GM18505 (cell line): ENCODE data around the gene SLIT3.

ENCODE experiments used
- ATAC-seq: cut with Tn5 transposase; IDR thresholded peaks from one replicate; pipeline ENCODE4 v1.9.1; 2021; ENCODE audit not compliant: unreplicated experiment
- POLR2A ChIP-seq: IDR thresholded peaks from 4 replicates; pipeline ENCODE4 v1.6.1; 2011; ENCODE audit warnings: borderline replicate concordance; ENCODE audit not compliant: insufficient read depth, insufficient read length; ENCODE audit errors: extremely low read depth

Gene SLIT3

GRCh38 chr5:168768172-168768571 lies 532.8 kb downstream of the SLIT3 start:
- TF ChIP-seq POLR2A, result no peak
- no peak for ATAC-seq

- no peak for TF ChIP-seq POLR2A
- ATAC-seq, result no peak
Observed at GRCh38 chr5:168766426-168766700, 534.6 kb downstream of the SLIT3 start.

DNA sequence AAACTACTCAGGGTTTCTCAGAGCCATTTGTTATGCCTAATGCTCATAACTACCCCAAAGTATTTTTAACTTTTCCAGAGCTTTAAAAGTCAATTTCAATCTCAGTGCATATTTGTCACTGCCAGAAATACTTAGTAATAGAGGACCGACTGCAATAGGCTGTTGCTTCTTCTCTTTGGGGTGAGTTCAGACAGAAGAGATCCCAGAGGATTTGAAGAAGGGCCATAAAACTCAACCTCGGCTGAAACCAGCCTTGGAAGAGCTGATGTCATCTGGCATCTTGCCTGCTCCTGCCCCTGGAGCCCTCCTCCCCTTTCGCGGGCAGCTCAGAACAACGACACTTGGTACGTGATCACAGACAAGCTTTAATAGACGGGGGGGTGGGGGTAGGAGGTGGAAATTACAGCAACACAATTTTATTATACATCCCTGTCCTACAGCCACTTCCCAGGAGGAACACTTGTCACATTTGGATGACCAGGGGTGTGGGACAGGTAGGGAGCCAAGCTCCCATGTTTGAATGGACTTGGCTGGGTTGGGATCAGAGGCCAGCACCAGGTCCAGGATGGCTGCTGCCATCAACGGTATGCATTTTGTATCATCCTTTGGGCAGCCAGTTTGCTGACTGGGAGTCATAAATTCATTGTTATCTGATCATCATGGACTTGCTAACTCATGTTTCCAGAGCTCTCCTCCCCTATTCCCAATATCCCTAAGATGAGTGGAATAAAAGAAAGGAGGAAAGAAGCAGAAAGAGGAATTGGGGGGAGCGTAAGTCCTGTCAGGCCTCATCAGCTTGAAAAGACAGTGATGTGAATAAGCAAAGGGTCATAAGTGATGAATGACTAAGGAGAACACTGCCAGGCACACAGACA lies 535.2 kb downstream of the SLIT3 start:
- ATAC-seq, result no peak
- TF ChIP-seq POLR2A, result no peak

GRCh38 chr5:168765086-168765550 lies 535.8 kb downstream of the SLIT3 start:
- TF ChIP-seq POLR2A, result no peak
- no peak for ATAC-seq

GRCh38 chr5:168756453-168757391 lies 544.2 kb downstream of the SLIT3 start:
- ATAC-seq, result no peak
- TF ChIP-seq POLR2A, result no peak

- no peak for ATAC-seq
Observed at GRCh38 chr5:168755548-168756093, 545.3 kb downstream of the SLIT3 start.

DNA sequence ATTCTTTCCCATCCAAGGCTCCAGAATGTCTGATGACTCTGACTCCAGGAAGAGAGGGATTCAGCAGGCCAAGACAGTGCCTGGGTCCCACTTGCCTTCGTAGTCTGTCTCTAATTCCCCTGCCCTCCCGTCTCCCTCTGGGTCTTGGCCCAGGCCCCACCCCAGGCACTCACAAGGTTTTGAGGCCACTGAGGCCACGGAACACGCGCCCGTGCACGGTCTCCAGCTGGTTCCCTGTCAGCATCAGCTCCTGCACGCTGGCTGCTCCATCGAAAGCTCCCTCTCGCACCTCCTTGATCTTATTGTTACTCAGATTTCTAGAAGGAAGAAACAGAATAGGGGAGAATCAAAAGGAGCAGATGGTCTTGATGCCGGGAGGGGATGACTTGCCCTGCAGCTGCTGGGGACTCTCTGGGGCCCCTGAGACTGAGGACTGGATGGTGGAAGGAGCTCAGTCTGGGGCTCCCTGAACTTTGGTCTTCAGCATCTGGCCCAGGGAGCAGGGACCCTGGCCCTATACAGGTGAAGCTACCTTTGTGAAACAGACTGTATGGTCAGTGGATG lies 547.2 kb downstream of the SLIT3 start:
- ATAC-seq, result no peak
- no peak for TF ChIP-seq POLR2A

More at GRCh38 chr5:168755548-168756093, 545.3 kb downstream of the SLIT3 start:
- no peak for TF ChIP-seq POLR2A

- no peak for TF ChIP-seq POLR2A
- ATAC-seq, result no peak
Observed at GRCh38 chr5:168752416-168753190, 548.3 kb downstream of the SLIT3 start.

DNA sequence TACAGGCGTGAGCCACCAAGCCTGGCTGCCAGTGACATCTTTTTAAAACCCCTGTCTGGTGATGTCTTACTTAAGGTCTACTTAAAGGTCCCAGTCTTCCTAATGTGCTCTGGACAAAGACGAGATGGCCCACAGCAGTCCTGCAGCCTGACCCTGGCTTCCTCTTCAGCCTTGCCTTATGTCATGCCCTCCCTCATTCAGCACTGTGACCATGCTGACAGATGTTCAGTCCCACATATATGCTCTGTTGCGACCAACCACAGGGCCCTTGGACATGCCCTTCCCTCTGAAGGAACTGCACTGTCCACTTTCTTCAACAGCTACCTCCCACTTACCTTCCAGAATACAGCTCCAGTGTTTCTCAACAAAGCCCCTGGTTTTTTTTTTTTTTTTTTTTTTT lies 548.9 kb downstream of the SLIT3 start:
- TF ChIP-seq POLR2A, result no peak
- ATAC-seq, result no peak

- no peak for ATAC-seq
- TF ChIP-seq POLR2A, result no peak
Observed at GRCh38 chr5:168750926-168751325, 550.0 kb downstream of the SLIT3 start.

- TF ChIP-seq POLR2A, result no peak
- ATAC-seq, result no peak
Observed at GRCh38 chr5:168749391-168750100, 551.4 kb downstream of the SLIT3 start.
